Osteocyte (in vitro differentiated cells): ENCODE measurements around the gene SNHG17. TPM values are rescaled to one million over a fixed set of nuclear protein-coding genes. Genes with fewer than 3 reads are reported as not detected.

Experiments used
- DNase-seq: peaks from one replicate; pipeline ENCODE4 v3.0.0; 2021; ENCODE audit warnings: mixed read lengths; ENCODE audit not compliant: unreplicated experiment; ENCODE audit errors: extremely low spot score
- H3K27ac Mint-ChIP-seq: one replicate; pipeline ENCODE4 v1.8.0; 2021; ENCODE audit warnings: mild to moderate bottlenecking, mixed read lengths; ENCODE audit not compliant: unreplicated experiment
- H3K27me3 Mint-ChIP-seq: one replicate; pipeline ENCODE4 v1.8.0; 2021; ENCODE audit warnings: mixed read lengths; ENCODE audit not compliant: unreplicated experiment
- H3K36me3 Mint-ChIP-seq: one replicate; pipeline ENCODE4 v1.8.0; 2021; ENCODE audit warnings: mixed read lengths; ENCODE audit not compliant: unreplicated experiment
- H3K4me1 Mint-ChIP-seq: one replicate; pipeline ENCODE4 v1.8.0; 2021; ENCODE audit warnings: mixed read lengths; ENCODE audit not compliant: unreplicated experiment
- H3K4me3 Mint-ChIP-seq: one replicate; pipeline ENCODE4 v1.8.0; 2021; ENCODE audit warnings: mild to moderate bottlenecking, moderate library complexity, mixed read lengths; ENCODE audit not compliant: unreplicated experiment
- H3K9me3 Mint-ChIP-seq: one replicate; pipeline ENCODE4 v1.8.0; 2021; ENCODE audit warnings: mixed read lengths; ENCODE audit not compliant: unreplicated experiment
- total RNA-seq: library from RNA; stranded (reverse); gene quantifications from 2 replicates; pipeline ENCODE4 v1.2.1, GENCODE V29; 2021
- TF ChIP-seq, protein P1 (sequence below): fragments of 200-600 bp; sonication (generic); IDR thresholded peaks from 2 replicates; pipeline ENCODE4 v1.5.0; 2021; ENCODE audit warnings: antibody characterized with exemption, mild to moderate bottlenecking, moderate library complexity

The SNHG17 gene
- total RNA-seq, 1 donor from 2014 or later: 29.6 TPM

DNA sequence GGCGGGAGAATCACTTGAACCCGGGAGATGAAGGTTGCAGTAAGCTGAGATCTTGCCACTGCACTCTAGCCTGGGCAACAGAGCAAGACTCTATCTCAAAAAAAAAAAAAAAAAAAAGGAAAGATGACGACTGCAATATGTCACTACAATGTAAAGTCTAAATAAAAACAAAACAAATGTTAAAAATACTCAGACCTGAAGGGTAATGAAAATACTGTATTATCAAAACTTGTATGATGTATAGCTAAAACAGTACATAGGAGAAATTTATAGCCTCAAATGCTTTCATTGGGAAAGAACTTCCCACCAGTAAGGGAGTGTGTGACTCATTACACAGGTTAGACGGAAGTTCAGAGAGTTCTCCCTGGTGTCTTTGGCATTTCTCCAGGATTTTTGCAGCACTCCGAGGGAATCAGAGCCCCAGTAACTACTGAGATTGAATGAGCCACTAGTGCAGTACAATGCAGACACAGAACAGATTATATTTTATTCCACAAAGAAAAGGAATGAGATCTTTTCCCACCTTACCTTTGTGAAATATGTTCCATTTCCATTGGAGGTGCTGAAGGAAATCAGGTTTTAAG, 25.0 kb upstream of the SNHG17 start:
- Mint-ChIP-seq H3K36me3 (no peaks in the 10 kb centered on the region), H3K9me3 (no peaks in the 10 kb centered on the region), H3K27ac (no peak overlapping the region), H3K27me3 (peaks cover 5% of the 10 kb centered on the region), H3K4me1 (peaks cover 6% of the 10 kb centered on the region), H3K4me3 (no peak overlapping the region)
- DNase-seq: no peak
- TF ChIP-seq, protein P1, sequence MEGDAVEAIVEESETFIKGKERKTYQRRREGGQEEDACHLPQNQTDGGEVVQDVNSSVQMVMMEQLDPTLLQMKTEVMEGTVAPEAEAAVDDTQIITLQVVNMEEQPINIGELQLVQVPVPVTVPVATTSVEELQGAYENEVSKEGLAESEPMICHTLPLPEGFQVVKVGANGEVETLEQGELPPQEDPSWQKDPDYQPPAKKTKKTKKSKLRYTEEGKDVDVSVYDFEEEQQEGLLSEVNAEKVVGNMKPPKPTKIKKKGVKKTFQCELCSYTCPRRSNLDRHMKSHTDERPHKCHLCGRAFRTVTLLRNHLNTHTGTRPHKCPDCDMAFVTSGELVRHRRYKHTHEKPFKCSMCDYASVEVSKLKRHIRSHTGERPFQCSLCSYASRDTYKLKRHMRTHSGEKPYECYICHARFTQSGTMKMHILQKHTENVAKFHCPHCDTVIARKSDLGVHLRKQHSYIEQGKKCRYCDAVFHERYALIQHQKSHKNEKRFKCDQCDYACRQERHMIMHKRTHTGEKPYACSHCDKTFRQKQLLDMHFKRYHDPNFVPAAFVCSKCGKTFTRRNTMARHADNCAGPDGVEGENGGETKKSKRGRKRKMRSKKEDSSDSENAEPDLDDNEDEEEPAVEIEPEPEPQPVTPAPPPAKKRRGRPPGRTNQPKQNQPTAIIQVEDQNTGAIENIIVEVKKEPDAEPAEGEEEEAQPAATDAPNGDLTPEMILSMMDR: no peak

DNA sequence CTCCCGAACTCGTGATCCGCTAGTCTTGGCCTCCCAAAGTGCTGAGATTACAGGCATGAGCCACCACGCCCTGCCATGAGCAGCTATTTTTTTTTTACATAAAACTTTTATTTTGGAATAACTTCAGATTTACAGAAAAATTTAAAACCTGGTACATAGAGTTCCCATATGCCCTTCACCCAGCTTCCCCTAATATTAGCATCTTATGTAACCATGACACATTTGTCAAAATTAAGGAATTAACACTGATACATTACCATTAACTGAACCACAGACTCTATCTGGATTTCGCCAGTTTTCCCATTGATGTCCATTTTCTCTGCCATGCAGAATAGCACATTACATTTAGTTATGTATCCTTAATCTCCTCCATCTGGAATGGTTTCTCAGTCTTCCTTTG, 23.2 kb upstream of the SNHG17 start:
- no peak for DNase-seq
- peaks cover 6% of the 10 kb centered on the region for H3K4me1 Mint-ChIP-seq
- TF ChIP-seq, protein P1: no peak
- H3K36me3 Mint-ChIP-seq: peaks cover 2% of the 10 kb centered on the region
- H3K4me3 Mint-ChIP-seq: no peak overlapping the region
- H3K27me3 Mint-ChIP-seq: peaks cover 5% of the 10 kb centered on the region
- H3K27ac Mint-ChIP-seq: no peak overlapping the region
- no peaks in the 10 kb centered on the region for H3K9me3 Mint-ChIP-seq

DNA sequence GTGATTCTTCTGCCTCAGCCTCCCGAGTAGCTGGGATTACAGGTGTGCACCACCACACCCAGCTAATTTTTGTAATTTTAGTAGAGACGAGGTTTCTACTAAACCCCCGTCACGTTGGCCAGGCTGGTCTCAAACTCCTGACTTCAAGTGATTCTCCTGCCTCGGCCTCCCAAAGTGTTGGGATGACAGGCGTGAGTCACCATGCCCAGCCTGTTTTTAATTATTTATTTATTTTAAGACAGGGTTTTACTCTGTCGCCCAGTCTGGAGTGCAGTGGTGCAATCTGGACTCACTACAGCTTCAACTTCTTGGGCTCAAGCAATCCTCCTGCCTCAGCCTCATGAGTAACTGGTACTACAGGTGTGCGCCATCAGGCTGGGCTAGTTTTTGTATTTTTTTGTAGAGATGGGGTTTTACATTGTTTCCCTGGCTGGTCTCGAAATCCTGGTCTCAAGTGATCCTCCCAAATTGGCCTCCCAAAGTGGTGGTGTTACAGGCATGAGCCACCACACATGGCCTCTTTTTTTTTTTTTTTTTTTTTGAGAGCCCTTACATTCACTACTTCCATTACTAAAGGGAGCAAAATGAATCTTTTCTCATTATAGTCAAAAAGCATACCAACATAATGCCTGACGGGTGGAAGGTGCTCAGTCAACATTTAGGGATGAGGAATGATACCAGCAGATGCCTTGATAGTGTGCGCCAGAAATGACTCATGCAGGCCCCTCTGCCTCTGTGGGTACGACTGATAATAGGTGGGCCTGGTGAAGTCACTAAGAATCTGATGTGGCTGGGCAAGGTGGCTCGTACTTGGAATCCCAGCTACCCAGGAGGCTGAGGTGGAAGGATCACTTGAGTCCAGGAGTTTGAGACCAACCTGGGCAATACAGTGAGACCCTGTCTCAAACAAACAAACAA, 19.7 kb upstream of the SNHG17 start:
- peaks cover 16% of the 10 kb centered on the region for H3K36me3 Mint-ChIP-seq

DNA sequence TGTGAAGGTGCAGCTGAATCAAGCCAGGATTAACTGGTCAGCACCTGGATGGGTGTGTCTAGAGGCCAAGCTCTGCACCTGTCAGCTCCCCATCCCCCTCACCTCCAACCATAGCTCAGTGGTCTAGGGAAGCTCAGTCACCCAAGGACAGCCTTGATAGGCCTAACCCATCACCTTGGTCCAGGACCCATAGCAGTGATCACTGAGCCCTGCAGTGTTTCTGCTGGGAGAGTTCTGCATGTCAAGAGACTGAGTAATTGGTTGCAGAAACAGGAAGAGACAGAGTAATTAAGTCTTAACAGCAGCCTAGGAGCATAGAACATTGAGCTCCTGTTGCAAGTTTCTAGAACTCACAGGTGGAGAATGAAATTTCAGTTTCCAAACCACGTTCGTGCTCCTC, 18.8 kb upstream of the SNHG17 start:
- peaks cover 23% of the 10 kb centered on the region for H3K36me3 Mint-ChIP-seq
- peaks cover 5% of the 10 kb centered on the region for H3K27me3 Mint-ChIP-seq
- H3K4me3 Mint-ChIP-seq: no peak overlapping the region
- no peak for DNase-seq
- TF ChIP-seq, protein P1: no peak
- no peak overlapping the region for H3K27ac Mint-ChIP-seq
- H3K4me1 Mint-ChIP-seq: peaks cover 11% of the 10 kb centered on the region
- no peaks in the 10 kb centered on the region for H3K9me3 Mint-ChIP-seq

More for the DNA sequence above, 19.7 kb upstream of the SNHG17 start:
- Mint-ChIP-seq H3K27me3 (peaks cover 5% of the 10 kb centered on the region), H3K4me3 (no peak overlapping the region), H3K4me1 (peaks cover 7% of the 10 kb centered on the region), H3K27ac (no peak overlapping the region), H3K9me3 (no peaks in the 10 kb centered on the region)
- no peak for DNase-seq
- TF ChIP-seq, protein P1: no peak
